Measurements from ENCODE around the gene PIP4K2A.
A peak's percentile ranks its signal among the peaks of the same experiment; 100 is the strongest.

The PIP4K2A gene

DNA sequence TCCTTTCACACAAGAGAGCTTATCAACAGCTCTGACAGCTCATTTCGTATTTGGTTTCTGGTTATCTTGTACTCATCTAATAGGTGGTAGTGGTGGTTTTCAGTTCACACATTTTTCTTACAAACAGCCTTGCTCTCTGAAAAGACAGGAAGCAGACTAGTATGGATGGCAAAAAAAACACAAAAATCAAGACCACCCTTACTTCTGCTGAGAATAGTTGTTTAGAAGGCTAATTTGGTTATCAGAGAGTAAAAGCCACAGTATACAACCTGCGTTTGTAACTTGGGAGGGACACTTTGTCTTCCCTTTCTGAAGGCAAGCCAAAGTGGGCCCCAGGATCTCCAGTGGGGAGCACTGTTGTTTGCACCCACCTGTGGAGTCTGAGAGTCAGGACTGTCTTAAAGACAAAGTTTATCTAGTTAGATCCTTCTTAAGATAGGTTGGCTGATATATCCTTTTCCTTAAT is 68.0 kb downstream of the PIP4K2A start:
- no peak for DNase-seq (ENCODE audit: insufficient read length, low spot score)

DNA sequence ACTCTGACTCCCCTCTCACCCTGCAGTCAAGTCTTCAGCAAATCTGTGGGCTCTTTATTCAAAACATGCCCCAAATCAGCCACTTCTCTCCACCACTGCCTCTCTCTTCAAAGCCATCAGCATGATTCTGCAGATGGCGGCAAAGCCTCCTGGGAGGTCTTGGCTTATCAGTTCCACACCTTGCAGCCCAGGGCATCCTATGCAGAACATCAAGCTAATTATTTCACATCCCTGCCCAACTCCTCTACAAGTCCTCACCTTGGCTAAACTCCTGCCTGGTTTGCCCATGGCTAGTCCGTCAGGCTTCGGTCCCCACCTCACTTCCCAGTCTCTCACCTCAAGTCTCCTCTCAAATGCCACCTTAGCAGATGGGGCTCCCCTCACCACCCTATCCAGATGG is 70.2 kb downstream of the PIP4K2A start:
- no peak for FAIRE-seq
- no peak for DNase-seq (ENCODE audit: insufficient read length, low spot score)

More for the DNA sequence above, 68.0 kb downstream of the PIP4K2A start:
- peak; percentile 89 for FAIRE-seq

DNA sequence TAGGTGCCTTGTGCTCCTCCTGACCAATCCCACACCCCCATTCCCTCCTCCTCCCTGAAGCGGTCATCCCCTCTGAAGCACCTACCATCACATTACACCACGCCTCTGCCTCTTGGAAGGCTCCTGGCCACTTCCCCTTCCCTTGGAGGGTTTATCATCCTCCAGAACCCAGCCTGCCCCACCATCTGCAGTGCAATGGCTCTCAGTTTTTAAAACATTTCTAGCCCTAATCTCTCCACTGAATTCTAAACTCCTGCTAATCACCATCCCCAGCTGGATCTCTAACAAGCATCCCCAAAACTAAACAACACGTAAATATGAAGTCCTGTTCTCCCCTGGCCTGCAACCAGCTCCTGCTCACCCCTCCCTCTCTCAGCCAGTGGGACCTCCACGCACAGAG is 70.6 kb downstream of the PIP4K2A start:
- FAIRE-seq (no peak), DNase-seq (ENCODE audit: insufficient read length, low spot score) (no peak)

DNA sequence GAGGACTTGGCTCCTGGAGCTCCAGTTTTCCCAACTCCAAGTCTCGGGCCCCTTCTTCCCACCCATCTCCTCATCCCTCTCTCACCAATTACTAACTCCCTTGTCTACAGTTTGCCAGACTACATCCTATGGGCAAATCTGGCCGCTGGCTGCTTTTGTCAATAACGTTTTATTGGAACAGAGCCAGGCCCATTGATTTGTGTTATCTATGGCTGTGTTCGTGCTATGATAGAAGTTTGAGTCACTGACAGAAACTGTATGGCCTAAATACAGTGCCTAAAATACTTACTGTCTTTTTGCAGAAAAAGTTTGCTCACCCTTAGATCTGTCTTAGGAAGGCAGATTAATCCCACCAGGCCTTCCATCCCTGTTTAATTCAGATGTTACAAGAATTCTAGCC is 71.3 kb downstream of the PIP4K2A start:
- FAIRE-seq = no peak

DNA sequence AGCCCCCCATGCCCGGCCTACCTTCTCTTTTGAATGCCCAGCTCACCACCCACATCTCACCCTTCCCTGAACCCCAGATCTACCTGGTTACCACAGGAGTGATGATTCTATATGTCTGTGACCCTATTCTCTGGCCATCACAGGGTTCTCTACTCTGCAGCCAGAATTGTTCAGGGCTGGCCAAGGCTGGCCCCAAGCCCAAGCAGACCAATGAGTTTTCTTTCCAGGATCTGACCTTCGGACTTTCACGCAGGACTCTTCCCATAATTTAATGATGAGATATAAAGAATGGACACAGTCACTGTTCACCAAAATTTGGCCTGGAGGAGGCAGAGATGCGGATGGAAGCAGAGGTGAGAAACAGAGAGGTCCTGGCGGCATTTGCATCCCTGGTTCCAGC is 72.6 kb downstream of the PIP4K2A start:
- no peak for DNase-seq (ENCODE audit: insufficient read length, low spot score)
- FAIRE-seq = no peak

More for the DNA sequence above, 71.3 kb downstream of the PIP4K2A start:
- no peak for DNase-seq (ENCODE audit: insufficient read length, low spot score)

DNA sequence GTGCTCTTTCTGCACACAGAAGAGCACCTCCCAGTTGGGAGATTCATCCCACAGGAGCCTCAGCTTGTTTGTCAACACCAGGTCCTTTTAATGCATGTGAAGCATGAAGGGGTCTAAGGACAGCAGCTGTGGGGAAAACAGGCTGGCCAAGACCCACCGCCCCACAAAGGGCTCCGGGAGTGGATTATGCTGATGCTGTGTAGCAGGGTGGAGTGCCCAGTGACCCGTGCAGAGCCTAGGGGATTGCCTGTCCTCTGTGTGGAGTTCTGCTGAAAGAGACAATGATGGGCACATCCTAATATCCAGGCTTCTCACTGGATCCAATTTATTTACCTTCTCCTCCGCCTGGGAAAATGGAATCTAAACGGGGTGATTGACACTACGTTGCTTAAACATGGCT is 74.0 kb downstream of the PIP4K2A start:
- FAIRE-seq (no peak), DNase-seq (ENCODE audit: insufficient read length, low spot score) (no peak)

DNA sequence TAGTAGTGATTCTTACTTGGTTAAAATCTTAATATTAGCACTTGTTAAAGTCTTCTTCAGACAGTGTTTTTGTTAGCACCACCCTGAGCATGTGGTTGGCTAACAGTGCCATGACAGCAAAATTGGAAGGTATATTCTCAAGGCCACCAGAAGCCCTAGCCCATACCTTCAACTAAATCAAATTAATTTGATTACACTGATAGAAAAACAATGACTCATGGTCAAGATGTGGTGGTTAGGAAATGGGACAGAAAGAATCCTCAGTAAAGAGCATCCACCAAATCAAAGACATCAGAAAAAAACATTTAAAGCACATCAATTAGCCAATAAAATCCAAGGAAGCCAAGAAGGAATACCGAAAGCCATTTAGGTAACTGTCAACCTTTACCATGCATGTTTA is 75.5 kb downstream of the PIP4K2A start:
- FAIRE-seq (no peak), DNase-seq (ENCODE audit: insufficient read length, low spot score) (no peak)

DNA sequence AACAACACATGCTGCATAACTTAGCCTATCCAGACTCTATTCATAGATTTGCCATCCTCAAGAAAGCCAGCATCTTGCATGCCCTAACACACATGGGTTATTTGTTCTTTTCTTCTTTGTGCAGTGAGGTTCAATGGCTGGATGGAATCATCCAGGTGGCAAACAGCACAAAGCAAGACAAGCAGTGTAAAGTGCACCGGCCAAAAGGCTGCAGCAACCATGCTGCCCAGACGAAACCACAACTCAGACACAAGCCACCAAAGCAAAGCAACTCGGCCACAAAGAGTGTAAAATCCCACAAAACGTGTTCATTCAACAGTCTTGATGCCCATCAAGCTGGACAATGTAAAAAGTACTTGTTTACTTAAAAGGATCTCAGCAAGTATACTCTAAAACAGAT is 76.9 kb downstream of the PIP4K2A start:
- FAIRE-seq = peak; percentile 88

DNA sequence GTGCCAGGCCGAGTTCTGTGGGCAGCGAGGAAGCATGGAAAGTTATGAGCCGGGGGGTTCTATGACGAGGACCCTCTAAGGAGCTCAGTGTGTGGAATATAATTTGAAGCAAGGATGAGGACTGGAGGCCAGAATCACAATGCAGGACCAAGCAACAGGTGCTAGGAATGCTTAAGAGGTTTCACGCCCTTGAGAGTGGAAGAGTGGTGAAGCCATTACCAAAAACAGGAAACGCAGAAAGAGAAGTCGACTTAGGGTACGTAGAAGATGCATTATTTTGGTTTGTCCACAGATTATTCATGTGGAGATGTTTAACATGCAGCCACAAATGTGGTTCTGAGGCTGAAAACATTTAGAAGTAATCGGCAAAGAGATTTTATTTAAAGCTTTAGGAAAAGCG is 78.7 kb downstream of the PIP4K2A start:
- peak; percentile 76 for FAIRE-seq
- no peak for DNase-seq (ENCODE audit: insufficient read length, low spot score)

More for the DNA sequence above, 76.9 kb downstream of the PIP4K2A start:
- no peak for DNase-seq (ENCODE audit: insufficient read length, low spot score)

DNA sequence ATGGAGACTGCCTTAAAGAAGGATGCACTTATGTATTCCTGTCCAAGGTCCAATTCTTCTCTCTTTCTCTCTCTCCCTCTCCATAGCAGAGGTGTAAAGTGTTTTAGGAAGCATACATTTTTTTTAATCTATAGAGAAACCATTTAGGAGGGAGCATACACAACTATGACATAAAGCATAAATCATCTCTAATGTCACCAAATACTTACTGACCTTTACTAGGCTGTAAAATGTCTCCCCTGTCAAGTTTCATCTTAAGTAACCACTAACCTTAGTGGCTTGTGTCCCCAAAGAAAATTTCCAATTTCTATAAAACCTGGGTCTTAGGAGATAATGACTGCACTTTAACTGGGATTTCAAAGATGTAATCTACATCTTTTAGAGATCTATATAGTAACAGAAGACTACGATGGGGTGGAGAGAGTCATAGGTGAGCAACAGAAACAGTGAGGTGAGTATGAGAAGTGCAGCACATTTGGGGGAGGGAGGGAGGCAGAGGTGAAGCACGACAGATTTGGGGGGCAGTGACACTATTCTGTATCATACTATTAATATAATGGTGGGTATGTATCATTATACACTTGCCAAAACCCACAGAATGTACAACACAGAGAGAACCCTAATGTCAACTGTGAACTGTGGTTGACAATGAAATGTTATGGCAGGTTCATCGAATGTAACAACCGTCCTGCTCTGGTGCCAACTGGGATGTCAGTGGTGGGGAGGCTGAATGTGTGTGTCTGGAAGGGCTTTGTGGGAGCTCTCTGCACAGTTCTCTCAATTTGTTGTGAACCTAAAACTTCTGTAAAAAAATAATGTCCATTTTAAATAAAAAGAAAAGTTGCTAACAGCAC is 79.5 kb downstream of the PIP4K2A start:
- DNase-seq (ENCODE audit: insufficient read length, low spot score) = no peak
- peak; percentile 35 for FAIRE-seq

DNA sequence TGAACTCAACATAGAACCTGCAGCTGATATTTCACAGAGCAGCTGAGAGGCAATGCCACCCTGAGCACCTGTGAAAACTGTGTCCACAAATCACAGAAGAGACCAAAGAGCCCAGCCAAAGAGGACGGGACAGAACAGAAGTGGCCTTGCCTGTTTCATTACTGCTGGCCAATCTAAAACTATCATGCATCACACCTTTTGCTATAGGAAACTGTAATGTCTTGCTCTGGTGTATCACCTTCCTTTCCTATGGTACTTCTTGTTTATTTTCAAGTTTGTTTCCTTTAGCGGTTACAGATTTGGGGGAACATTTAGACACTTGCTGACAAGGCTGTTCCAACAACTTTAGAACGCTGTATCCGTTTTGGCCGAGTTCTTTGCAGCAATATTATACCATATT is 80.3 kb downstream of the PIP4K2A start:
- FAIRE-seq (no peak), DNase-seq (ENCODE audit: insufficient read length, low spot score) (no peak)

DNA sequence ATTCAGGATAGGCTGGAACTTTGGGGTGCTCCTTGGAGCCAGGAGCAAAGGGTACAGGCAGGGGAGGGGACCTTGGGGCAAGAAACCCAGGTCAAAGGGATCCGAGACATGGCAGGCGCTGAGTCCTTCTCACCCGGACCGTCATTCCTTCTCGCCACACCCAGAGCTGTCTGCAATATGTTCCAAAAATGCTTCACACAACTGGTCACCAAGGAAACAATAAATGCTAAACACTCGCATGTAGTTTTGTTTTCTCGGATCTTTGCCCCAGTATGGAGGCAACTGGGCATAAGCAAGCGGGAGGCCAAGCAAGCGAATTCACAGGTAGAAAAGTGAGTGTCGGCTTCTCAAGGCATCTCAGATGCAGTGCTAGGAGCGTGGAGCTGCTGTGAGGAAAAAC is 80.8 kb downstream of the PIP4K2A start:
- DNase-seq (ENCODE audit: insufficient read length, low spot score) (no peak), FAIRE-seq (peak; percentile 35)

DNA sequence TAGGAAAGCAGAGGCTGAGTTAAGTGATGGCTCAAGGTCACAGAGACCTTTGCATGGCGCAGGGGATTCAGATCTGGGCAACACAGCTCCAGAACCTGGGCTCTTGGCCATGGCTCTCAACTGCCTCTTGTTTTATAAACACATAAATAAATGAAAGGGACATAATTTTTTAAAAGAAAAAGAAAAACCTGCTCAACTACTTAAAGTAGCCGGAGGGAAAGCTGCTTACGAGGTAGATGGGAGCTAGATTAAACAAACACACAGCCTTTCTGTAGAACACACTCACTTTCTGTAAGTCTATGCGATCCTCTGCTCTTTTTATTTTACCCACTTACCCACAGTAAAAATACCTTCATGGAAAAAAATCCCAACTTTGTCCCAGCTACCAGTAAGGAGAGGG is 81.3 kb downstream of the PIP4K2A start:
- DNase-seq (ENCODE audit: insufficient read length, low spot score) (no peak), FAIRE-seq (no peak)

DNA sequence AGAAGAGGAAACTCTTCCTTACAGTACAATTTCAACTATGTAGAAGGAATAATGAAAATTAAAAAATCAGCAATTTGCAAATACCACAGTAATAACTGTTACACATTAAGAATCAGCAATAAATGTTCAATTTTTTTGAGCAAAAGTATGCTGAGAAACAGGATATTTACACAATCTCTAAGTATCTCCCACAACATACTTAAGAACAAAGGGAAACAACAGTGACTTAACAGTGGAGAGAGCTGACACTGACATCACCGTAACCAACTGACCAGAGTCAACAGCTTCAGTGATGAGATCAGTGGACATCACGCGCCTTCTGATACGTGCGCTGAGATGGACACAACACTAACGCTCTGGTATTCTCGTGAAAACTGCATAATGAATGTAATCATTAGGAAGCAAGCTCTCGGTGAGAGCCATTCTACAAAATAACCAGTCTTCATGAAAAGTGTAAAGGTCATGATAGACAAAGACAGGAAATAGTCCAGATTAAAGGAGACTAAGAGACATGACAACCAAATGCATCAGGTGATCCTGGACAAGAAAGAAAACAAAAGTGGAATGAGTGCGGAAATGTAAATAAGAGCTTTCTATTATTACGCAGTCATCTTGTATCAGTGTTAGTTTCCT is 82.6 kb downstream of the PIP4K2A start:
- DNase-seq (ENCODE audit: insufficient read length, low spot score) = no peak
- FAIRE-seq = peak; percentile 77

DNA sequence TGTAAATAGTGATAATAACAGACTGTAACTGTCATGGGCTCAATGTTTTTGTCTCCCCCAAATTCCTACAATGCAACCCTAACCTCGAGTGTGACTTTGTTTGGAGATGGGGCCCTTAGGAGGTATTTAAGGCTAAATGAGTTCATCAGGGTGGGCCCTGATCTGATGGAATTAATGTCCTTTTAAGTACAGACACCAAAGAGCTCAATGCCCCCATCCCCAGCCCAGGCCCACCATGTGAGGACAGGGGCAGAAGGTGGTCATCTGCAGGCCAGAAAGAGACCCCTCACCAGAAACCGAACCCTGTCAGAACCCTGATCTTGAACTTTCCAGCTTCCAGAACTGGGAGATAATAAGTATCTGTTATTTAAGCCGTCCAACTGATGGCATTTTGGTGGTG is 83.2 kb downstream of the PIP4K2A start:
- FAIRE-seq = no peak

DNA sequence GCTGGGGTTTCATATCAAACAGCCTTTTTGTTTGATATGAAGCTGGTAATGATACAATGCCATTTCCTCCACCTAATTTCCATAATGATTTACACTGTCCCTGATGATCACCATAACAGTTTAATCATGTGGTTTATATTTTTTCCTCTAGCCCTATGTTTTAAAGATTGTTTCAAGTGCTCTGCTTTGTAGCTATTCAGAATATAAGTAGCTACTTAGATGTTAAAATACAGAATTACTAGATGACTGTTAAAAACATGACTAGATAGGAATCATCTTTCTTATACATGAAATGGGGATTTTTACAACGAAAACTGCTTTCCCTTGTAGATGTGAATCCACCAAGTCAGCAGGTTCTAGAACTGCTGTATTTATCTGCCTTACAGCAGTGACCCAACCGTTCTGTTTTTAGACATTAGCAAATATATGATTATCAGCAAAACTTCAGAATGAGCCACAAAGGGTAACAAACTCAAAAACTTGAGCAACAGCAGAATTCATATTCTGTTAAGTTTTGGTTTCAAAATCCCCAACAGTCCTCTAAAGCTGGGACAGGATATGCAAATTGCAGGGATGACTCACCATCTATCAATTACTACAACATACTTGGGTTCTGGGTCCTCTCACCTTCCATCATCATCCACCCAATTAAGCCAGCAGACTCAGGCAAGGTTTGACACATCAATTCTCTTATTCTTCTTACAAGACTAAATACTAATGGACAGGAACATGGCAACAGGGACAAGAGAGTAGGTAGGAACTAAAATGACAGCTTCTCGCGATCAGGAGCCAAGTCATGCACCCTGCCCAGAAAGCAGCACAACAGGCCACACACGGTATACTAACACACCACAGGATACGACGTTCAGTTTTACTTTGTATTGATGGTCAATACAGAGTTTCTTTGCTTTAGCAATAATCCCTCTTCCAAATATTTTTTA is 83.9 kb downstream of the PIP4K2A start:
- FAIRE-seq (peak; percentile 96), DNase-seq (ENCODE audit: insufficient read length, low spot score) (peak; percentile 62)

More for the DNA sequence above, 83.2 kb downstream of the PIP4K2A start:
- DNase-seq (ENCODE audit: insufficient read length, low spot score) = no peak

DNA sequence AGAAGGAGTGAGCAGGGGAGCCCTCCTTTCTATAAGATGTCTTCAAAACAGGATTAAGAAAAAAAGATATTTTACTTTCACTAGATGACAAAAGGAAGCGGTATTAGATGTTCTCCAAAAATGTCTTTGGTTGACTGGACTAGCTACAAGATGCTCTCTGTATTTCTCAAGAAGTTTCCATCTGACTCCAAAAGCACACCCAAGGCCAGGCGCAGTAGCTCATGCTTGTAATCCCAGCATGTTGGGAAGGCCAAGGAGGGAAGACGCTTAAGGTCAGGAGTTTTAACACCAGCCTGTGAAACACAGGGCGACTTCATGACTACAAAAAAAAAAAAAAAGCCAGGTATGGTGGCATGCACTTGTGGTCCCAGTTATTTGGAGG is 84.5 kb downstream of the PIP4K2A start:
- FAIRE-seq = no peak
- DNase-seq (ENCODE audit: insufficient read length, low spot score) = no peak

DNA sequence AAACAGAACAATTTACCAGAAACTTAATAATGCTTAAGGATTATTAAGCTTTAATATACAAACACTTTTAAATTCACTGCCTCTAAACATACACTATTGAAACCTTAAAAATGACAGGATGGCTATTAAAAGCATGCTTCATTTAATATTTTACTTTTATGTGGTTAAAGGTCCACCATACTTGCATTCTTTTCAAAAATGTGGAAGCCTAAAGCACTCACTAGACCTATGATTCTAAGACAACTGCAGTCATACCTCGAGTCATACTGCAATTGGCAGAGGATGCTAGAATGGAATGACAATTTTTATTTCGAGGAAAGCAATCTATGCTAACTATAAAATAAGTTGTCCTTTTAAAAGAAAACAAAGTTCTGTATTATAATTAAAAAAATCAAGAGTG is 85.3 kb downstream of the PIP4K2A start:
- FAIRE-seq = no peak
- no peak for DNase-seq (ENCODE audit: insufficient read length, low spot score)

DNA sequence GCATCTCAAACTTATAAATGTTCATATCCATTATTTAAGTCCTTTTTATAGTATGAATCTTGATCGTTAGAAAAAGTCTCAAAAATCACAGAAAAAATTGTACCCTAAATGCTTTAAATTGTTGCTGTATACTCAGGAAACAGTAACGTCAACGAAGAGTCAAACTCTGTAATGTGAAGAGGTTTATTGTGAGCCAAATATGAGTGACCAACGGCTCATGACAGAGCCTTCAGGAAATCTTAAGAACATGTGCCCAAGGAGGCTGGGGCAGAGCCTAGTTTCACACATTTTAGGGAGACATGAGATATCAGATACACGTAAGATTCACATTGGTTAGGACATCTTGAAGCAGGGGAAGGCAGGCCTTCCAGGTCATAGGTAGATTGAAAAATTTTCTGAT is 86.1 kb downstream of the PIP4K2A start:
- DNase-seq (ENCODE audit: insufficient read length, low spot score) = no peak
- FAIRE-seq = peak; percentile 85

DNA sequence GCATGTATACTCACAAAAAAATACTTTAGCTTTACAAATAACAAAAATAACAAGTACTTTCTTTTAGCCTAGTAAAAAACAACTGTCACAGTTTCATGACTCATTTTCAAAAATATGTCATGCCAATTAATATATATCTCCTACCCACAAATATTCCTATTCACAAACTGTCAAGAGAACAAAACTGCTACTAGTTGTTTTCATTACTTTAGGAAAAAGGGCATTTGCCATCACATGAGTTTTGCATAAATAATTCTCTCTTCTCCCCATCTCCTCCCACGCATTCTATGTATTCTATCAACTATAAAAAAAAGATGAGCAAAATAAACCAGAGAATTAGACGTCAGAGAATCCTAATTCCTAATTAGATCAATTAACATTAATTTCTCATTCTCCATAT is 87.6 kb downstream of the PIP4K2A start:
- DNase-seq (ENCODE audit: insufficient read length, low spot score) (no peak), FAIRE-seq (no peak)

All from GM19239 (cell line).